Activated T-cell treated with anti-CD3 and anti-CD28 coated beads, Interleukin-2, amount 50 U/mL, for 24 hours (primary cell): ENCODE data around the gene CASP12.

Experiments
- DNase-seq: peaks from one replicate; pipeline ENCODE4 v3.0.0-alpha.2; 2020
- H3K27ac Mint-ChIP-seq: 2 replicates; pipeline ENCODE4 v1.8.0; 2020; ENCODE audit warnings: mild to moderate bottlenecking, mixed read lengths
- H3K27me3 Mint-ChIP-seq: 2 replicates; pipeline ENCODE4 v1.8.0; 2020; ENCODE audit warnings: mixed read lengths
- H3K36me3 Mint-ChIP-seq: 2 replicates; pipeline ENCODE4 v1.8.0; 2020; ENCODE audit warnings: low read depth, mixed read lengths
- H3K4me1 Mint-ChIP-seq: 2 replicates; pipeline ENCODE4 v1.8.0; 2020; ENCODE audit warnings: low read depth, mixed read lengths
- H3K4me3 Mint-ChIP-seq: 2 replicates; pipeline ENCODE4 v1.8.0; 2020; ENCODE audit warnings: mild to moderate bottlenecking, moderate library complexity, mixed read lengths
- H3K9me3 Mint-ChIP-seq: 2 replicates; pipeline ENCODE4 v1.8.0; 2020; ENCODE audit warnings: mixed read lengths

CASP12 gene

DNA sequence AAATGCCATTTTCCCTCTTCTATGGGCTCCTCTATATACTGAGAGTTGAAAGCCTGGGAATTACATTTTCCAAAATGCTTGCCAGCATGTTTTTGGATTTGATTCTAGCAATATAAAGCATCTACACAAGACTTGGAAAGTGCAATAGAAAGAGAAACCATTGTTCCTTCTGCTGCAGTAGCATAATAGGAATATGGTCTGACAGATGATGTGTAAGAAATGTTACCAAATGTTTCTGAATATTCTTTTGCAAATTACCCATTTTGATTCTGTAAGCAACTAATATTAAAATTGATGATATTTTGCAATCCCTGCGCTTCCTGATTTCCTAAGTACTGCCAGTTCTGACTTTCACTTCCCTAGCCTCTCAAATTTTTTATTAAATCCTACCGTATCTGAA, 61.6 kb downstream of the CASP12 start:
- Mint-ChIP-seq H3K4me1 (no peaks in the 10 kb centered on the region), H3K36me3 (no peaks in the 10 kb centered on the region), H3K27ac (no peak overlapping the region), H3K9me3 (peaks cover 11% of the 10 kb centered on the region), H3K4me3 (no peak overlapping the region), H3K27me3 (no peaks in the 10 kb centered on the region)
- DNase-seq = no peak
